WI38 (cell line): Measurements from ENCODE around the gene SMTNL2.

Source experiments
- H3K4me3 ChIP-seq: 2 replicates; pipeline ENCODE4 v1.5.1; 2011; ENCODE audit warnings: low read depth, mild to moderate bottlenecking, control low read depth, low read length
- TF ChIP-seq, protein P1 (sequence below): IDR thresholded peaks from 2 replicates; pipeline ENCODE4 v1.5.1; 2012; ENCODE audit warnings: low read depth, mild to moderate bottlenecking, control low read depth, low read length

SMTNL2 gene

DNA sequence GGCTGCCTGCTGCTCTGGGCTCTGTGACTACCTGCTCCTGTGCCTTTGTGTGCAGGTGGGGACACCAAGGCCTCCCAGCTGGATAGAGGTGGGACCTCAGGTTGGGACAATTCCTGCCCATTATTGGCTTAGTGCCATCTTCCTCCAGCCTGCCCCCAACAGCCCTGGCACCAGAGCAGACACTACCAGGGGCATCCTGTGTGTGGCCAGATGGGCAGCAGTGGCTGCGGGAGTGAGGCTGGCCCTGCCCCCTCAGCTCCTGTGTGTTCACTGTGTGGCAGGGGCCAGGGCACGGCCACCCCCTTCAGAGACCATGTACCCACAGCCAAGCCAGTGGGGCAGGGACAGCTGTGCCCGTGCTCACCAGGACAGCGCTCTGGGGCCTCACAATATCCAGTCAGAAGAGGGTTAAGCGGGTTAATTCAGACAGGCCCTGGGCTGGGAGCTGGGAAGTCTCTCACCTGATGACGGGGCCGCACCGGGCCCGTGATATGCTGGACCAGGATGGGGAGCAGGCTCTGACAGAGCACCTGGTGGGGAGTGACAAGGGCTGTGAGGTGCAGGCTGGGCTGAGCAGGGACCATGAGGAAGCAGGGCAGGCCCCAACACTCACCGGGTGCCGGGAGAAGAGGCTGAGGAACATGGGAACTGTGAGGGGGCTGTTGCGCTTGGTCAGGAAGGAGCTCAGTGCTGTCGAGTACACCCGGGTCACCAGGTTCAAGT lies 42.2 kb upstream of the SMTNL2 start:
- TF ChIP-seq, protein P1, sequence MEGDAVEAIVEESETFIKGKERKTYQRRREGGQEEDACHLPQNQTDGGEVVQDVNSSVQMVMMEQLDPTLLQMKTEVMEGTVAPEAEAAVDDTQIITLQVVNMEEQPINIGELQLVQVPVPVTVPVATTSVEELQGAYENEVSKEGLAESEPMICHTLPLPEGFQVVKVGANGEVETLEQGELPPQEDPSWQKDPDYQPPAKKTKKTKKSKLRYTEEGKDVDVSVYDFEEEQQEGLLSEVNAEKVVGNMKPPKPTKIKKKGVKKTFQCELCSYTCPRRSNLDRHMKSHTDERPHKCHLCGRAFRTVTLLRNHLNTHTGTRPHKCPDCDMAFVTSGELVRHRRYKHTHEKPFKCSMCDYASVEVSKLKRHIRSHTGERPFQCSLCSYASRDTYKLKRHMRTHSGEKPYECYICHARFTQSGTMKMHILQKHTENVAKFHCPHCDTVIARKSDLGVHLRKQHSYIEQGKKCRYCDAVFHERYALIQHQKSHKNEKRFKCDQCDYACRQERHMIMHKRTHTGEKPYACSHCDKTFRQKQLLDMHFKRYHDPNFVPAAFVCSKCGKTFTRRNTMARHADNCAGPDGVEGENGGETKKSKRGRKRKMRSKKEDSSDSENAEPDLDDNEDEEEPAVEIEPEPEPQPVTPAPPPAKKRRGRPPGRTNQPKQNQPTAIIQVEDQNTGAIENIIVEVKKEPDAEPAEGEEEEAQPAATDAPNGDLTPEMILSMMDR, result no peak

GRCh38 chr17:4542726-4543191 lies 41.6 kb upstream of the SMTNL2 start:
- TF ChIP-seq, protein P1, result no peak
- H3K4me3 ChIP-seq, result no peak overlapping the region

More for the DNA sequence above, 42.2 kb upstream of the SMTNL2 start:
- no peak overlapping the region for H3K4me3 ChIP-seq

DNA sequence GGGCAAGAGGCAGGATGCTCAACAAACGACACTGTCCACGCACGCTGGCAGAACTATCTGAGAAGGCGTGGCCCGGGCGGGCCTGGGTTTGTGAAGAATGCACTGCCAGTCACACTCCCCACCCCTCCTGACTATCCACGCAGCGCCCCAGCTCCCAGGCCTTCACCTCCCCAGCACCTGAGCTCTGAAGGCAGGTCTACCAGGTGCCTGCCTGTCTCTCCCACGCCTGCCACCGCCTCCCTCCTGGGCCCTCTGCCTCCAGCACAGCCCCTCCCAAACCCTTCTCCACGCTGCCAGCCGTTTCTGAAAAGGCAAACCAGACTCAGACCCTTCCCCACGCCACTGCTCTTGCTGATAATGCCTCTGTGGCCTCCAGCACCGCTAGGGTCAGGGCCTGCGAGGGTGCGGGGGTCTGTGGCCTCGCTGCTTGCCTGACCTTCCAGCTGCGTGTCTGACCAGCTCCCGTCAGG lies 40.7 kb upstream of the SMTNL2 start:
- no peak overlapping the region for H3K4me3 ChIP-seq
- TF ChIP-seq, protein P1, result no peak

DNA sequence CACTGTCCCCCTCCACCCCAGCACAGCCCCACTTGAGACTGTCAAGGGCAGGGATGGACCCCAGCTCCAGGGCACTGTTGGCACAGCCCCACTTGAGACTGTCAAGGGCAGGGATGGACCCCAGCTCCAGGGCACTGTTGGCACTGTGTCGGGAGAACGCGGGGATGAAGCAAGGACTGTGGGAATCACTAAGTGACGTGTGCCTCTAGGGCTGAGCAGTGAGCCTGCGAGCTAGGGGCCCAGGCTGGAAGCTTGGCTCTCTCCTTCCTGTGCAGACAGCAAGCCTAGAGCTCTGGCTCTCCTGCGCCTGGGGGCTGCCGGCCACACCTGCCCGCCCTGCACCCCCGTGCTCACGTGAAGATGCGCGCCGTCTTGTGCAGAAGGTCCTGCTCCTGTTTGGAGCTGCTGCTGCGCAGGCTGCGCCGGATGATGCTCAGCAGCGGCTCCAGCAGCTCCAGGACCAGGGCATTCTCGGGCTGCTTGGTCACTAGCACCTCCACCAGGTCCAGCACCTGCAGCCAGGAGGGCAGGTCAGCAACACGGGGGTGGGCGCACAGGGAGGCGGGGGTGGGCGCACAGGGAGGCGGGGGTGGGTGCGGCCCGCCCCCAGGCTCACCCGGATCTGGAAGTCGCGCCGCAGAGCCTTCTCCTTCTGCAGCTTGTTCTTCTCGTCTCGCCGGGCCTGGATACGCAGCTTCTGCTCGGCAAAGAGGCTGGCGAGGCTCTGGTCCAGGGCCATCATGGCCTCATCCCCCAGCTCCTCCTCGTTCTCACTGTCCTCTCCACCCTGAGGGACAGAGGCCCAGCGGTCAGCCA lies 40.0 kb upstream of the SMTNL2 start:
- TF ChIP-seq, protein P1, result no peak
- H3K4me3 ChIP-seq, result no peak overlapping the region

DNA sequence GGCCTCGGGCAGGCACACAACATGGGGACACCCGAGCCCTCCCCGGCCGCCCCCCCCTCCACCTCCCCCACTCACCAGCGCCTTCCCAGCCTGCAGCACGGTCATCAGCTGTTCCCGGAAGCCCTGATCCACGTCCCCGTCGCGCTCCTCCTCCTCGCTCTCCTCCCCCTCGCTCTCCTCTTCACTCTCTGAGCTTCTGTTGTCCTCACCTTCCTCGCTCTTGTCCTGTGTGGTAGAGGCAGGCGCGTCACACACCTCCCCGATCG lies 39.4 kb upstream of the SMTNL2 start:
- TF ChIP-seq, protein P1, result no peak
- H3K4me3 ChIP-seq, result no peak overlapping the region

DNA sequence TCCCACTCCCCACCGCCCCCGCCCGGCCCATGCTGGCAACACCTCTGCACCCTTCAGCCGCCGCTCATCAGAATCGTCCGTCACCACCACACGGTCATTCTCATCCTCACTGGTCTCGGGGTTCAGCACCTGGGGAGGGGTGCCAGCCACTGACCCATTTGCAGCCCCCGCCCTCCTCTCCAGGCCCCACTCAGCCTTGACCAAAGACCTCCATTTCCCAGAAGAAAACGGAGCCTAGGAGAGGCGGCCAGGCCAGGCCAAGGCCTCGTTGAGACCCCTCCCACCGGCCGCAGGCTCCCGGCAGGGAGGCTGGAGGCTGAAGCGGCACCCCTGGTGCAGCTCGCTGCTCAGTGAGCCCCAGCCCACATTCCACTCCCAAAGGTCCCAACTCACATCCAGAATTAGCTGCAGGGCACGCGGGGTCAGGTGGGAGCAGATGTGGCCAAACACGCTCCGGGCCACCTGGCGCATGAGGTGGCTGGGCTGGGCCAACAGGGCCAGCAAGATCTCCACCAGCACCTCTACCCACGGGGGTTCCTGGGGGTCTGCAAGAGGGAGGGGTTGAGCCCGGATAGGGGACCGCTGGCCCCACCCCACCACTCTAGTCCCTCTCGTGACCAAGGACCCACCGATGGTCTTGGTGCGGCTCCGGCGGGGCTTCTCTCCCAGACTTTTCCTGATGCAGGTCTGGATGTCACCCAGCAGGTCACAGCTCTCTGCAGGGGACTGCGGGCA lies 38.9 kb upstream of the SMTNL2 start:
- TF ChIP-seq, protein P1, result no peak
- no peak overlapping the region for H3K4me3 ChIP-seq
